H1 (cell line): ENCODE data around the gene RCBTB1. TPM values are rescaled to one million over a fixed set of nuclear protein-coding genes. Genes with fewer than 3 reads are reported as not detected.
"Not testable (repeated sequence)": the region's sequence is repeated elsewhere in the genome, so short reads cannot be mapped to it uniquely, and the experiment has no call there.

Experiments used
- CTCF ChIA-PET: fragments of 300-600 bp; sonication (Branson Sonifier 250); formaldehyde crosslinking; loops from one replicate; lab custom pipeline; 2021; ENCODE audit not compliant: partially characterized antibody; lab: Charles Lee
- POLR2A ChIA-PET: fragments of 300-600 bp; sonication (Branson Sonifier 250); formaldehyde crosslinking; loops from one replicate; lab custom pipeline; 2021; ENCODE audit warnings: inconsistent platforms; ENCODE audit not compliant: partially characterized antibody; lab: Charles Lee
- DNase-seq, 2 experiments: peaks; one replicate each; pipeline versions ENCODE4 v3.0.0 to v3.0.0-alpha.2; 2010 to 2022; ENCODE audit warnings: low spot score in 2 of 2, low read depth in 1 of 2, mixed read lengths in 1 of 2
- FAIRE-seq: peaks from 2 replicates; lab custom pipeline; 2011; peaks lifted over from hg19 to GRCh38; lab: Jason Lieb, UNC
- H2AFZ ChIP-seq: 2 replicates; pipeline ENCODE4 v1.8.1; 2012; ENCODE audit warnings: low read length, inconsistent platforms
- H2AK5ac ChIP-seq: 2 replicates; pipeline ENCODE4 v1.6.1; 2013; ENCODE audit warnings: low read depth, low read length
- H2BK120ac ChIP-seq: replicated peaks from 2 replicates; pipeline ENCODE3; 2013; ENCODE audit warnings: low read depth, low read length, inconsistent platforms
- H2BK12ac ChIP-seq: 2 replicates; pipeline ENCODE4 v1.6.1; 2013; ENCODE audit warnings: low read depth, low read length
- H2BK15ac ChIP-seq: 2 replicates; pipeline ENCODE4 v1.6.1; 2013; ENCODE audit warnings: low read length
- H2BK20ac ChIP-seq: 2 replicates; pipeline ENCODE4 v1.6.1; 2013; ENCODE audit warnings: low read length
- H2BK5ac ChIP-seq: 2 replicates; pipeline ENCODE4 v1.6.1; 2013; ENCODE audit warnings: low read depth, low read length
- H3K14ac ChIP-seq: 2 replicates; pipeline ENCODE4 v1.6.1; 2013; ENCODE audit warnings: inconsistent platforms; ENCODE audit not compliant: insufficient read length
- H3K18ac ChIP-seq: 2 replicates; pipeline ENCODE4 v1.6.1; 2013; ENCODE audit warnings: low read length; ENCODE audit errors: extremely low read depth
- H3K23ac ChIP-seq: 2 replicates; pipeline ENCODE4 v1.6.1; 2013; ENCODE audit warnings: inconsistent platforms; ENCODE audit not compliant: insufficient read length
- H3K23me2 ChIP-seq: 2 replicates; pipeline ENCODE4 v1.6.1; 2013; ENCODE audit warnings: low read depth, low read length
- H3K27ac ChIP-seq: 2 replicates; pipeline ENCODE4 v1.6.1; 2011; ENCODE audit warnings: low read depth, low read length, inconsistent platforms
- H3K27me3 ChIP-seq, 4 experiments: replicated peaks in 1 of 4; 1 replicate in 1 of 4; 2 replicates in 3 of 4; pipeline versions ENCODE4 v1.6.1 to v1.8.1; 2011 to 2013; ENCODE audit warnings: low read length in 3 of 4, mild to moderate bottlenecking in 3 of 4, inconsistent platforms in 2 of 4, mixed read lengths in 2 of 4, moderate library complexity in 1 of 4; ENCODE audit not compliant: control insufficient read depth in 3 of 4, insufficient read depth in 3 of 4; ENCODE audit errors: extremely low read depth in 1 of 4
- H3K36me3 ChIP-seq, 4 experiments: 2 replicates each; pipeline versions ENCODE4 v1.6.1 to v1.8.1; 2011 to 2013; ENCODE audit warnings: mild to moderate bottlenecking in 4 of 4, low read length in 3 of 4, moderate library complexity in 2 of 4, control low read depth in 1 of 4, inconsistent platforms in 1 of 4; ENCODE audit not compliant: insufficient read depth in 4 of 4, control insufficient read depth in 2 of 4
- H3K4ac ChIP-seq: replicated peaks from 2 replicates; pipeline ENCODE3; 2013; ENCODE audit warnings: low read length, low read depth, mixed read lengths, inconsistent platforms; ENCODE audit not compliant: insufficient read length
- H3K4me1 ChIP-seq, 4 experiments: replicated peaks in 1 of 4; 1 replicate in 1 of 4; 2 replicates in 3 of 4; pipeline versions ENCODE4 v1.6.1 to v1.8.1; 2011 to 2013; ENCODE audit warnings: low read length in 3 of 4, inconsistent platforms in 2 of 4, mixed read lengths in 1 of 4; ENCODE audit not compliant: insufficient read depth in 4 of 4, control insufficient read depth in 3 of 4
- H3K4me2 ChIP-seq, 2 experiments: 2 replicates each; pipeline versions ENCODE4 v1.6.1 to v1.8.1; 2011 to 2013; ENCODE audit warnings: low read depth in 2 of 2, low read length in 2 of 2, control low read depth in 1 of 2, inconsistent platforms in 1 of 2, mild to moderate bottlenecking in 1 of 2; ENCODE audit not compliant: insufficient read depth in 1 of 2
- H3K4me3 ChIP-seq, 4 experiments: fragments of 200-600, 300-600 bp in 1 of 4; sonication (generic), shearing (Covaris generic), sonication (Bioruptor Twin) in 1 of 4; 2 replicates each; pipeline versions ENCODE4 v1.5.1 to v1.8.1; 2011 to 2016; ENCODE audit warnings: low read length in 4 of 4, low read depth in 3 of 4, control low read depth in 2 of 4, inconsistent platforms in 2 of 4, mild to moderate bottlenecking in 2 of 4, mixed read lengths in 1 of 4, moderate library complexity in 1 of 4; ENCODE audit not compliant: insufficient read depth in 2 of 4; ENCODE audit errors: extremely low read depth in 1 of 4
- H3K56ac ChIP-seq: replicated peaks from 2 replicates; pipeline ENCODE3; 2013; ENCODE audit warnings: low read depth, mild to moderate bottlenecking, mixed read lengths, low read length, inconsistent platforms; ENCODE audit not compliant: insufficient read length
- H3K79me1 ChIP-seq: 2 replicates; pipeline ENCODE4 v1.6.1; 2013; ENCODE audit warnings: low read depth, low read length, control low read depth
- H3K79me2 ChIP-seq, 2 experiments: 2 replicates each; pipeline versions ENCODE4 v1.6.1 to v1.8.1; 2012 to 2013; ENCODE audit warnings: low read length in 2 of 2, mild to moderate bottlenecking in 2 of 2, inconsistent platforms in 1 of 2; ENCODE audit not compliant: insufficient read depth in 2 of 2, control insufficient read depth in 1 of 2
- H3K9ac ChIP-seq, 4 experiments: replicated peaks in 1 of 4; 1 replicate in 1 of 4; 2 replicates in 3 of 4; pipeline versions ENCODE4 v1.6.1 to v1.8.1; 2011 to 2013; ENCODE audit warnings: low read depth in 3 of 4, low read length in 3 of 4, control low read depth in 2 of 4, mild to moderate bottlenecking in 2 of 4, moderate library complexity in 2 of 4, inconsistent platforms in 1 of 4; ENCODE audit errors: extremely low read depth in 1 of 4
- H3K9me3 ChIP-seq, 2 experiments: 2 replicates each; pipeline versions ENCODE4 v1.6.1 to v1.8.1; 2012 to 2013; ENCODE audit warnings: mild to moderate bottlenecking in 2 of 2, moderate library complexity in 2 of 2, control low read depth in 1 of 2, inconsistent platforms in 1 of 2, low read depth in 1 of 2, low read length in 1 of 2, mixed read lengths in 1 of 2; ENCODE audit not compliant: insufficient read depth in 2 of 2
- H4K20me1 ChIP-seq, 2 experiments: replicated peaks in 1 of 2; 2 replicates each; pipeline versions ENCODE3 to v1.8.1; 2011 to 2013; ENCODE audit warnings: inconsistent platforms in 2 of 2, low read length in 2 of 2, mild to moderate bottlenecking in 1 of 2; ENCODE audit not compliant: insufficient read depth in 2 of 2, control insufficient read depth in 1 of 2
- H4K5ac ChIP-seq: 2 replicates; pipeline ENCODE4 v1.6.1; 2013; ENCODE audit warnings: low read length, low read depth, mixed read lengths, inconsistent platforms; ENCODE audit not compliant: insufficient read length
- H4K8ac ChIP-seq: 2 replicates; pipeline ENCODE4 v1.8.0; 2013; ENCODE audit warnings: mild to moderate bottlenecking, moderate library complexity, low read length, inconsistent platforms; ENCODE audit not compliant: insufficient read depth; ENCODE audit errors: extremely low read depth
- H4K91ac ChIP-seq: replicated peaks from 2 replicates; pipeline ENCODE3; 2013; ENCODE audit warnings: low read length, mixed read lengths, inconsistent platforms; ENCODE audit not compliant: insufficient read length
- WGBS, 2 experiments: shearing (Covaris generic) in 1 of 2; methylation state at CpG; one replicate each; pipeline versions ENCODE4 v1.1.6 to v1.1.7; 2013 to 2015; ENCODE audit warnings: low lambda C conversion rate in 2 of 2, mixed read lengths in 2 of 2, inconsistent platforms in 1 of 2, low coverage in 1 of 2, missing lambda C conversion rate in 1 of 2; ENCODE audit not compliant: insufficient replicate concordance in 2 of 2, insufficient coverage in 1 of 2, insufficient read length in 1 of 2; ENCODE audit errors: extremely low coverage in 1 of 2, missing lambda C conversion rate in 1 of 2; 5-methylcytosine and 5-hydroxymethylcytosine counted together
- polyA plus RNA-seq, 7 experiments: library from polyadenylated mRNA; depleted of rRNA in 3 of 7; stranded (reverse) in 5 of 7; unstranded in 2 of 7; fragments of >200 nt in 5 of 7; fragments of 200-250 nt in 2 of 7; gene quantifications; 1 replicate in 5 of 7; 2 replicates in 1 of 7; 4 replicates in 1 of 7; pipeline versions ENCODE4 v1.2.1 to v1.2.3, GENCODE V29; 2011 to 2013; ENCODE audit warnings: missing spikeins in 2 of 7, mixed read lengths in 2 of 7
- total RNA-seq: library from RNA; stranded (reverse); fragmentation: NEBNext Ultra II Directional; extraction: Animal tissue kit (Norgen Biotek cat#: 25700); gene quantifications from 2 replicates; pipeline ENCODE4 v1.2.1, GENCODE V29; 2021

The RCBTB1 gene
- total and polyA plus RNA-seq, 2 of the 8 experiments (the other 6 are each of a cell fraction or from before 2014, with no cell fraction given) = 13.7 to 29.8 TPM

DNA sequence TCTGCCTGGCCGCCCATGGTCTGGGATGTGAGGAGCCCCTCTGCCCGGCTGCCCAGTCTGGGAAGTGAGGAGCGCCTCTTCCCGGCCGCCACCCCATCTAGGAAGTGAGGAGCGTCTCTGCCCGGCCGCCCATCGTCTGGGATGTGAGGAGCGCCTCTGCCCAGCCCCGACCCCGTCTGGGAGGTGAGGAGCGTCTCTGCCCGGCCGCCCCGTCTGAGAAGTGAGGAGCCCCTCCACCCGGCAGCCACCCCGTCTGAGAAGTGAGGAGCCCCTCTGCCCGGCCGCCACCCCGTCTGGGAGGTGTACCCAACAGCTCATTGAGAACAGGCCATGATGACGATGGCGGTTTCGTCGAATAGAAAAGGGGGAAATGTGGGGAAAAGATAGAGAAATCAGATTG is 19.9 kb downstream of the RCBTB1 start:
- H2BK15ac ChIP-seq, H3K27me3 ChIP-seq, CTCF ChIA-PET, FAIRE-seq, H2AK5ac ChIP-seq, H3K4me1 ChIP-seq, H3K79me2 ChIP-seq, H4K5ac ChIP-seq, DNase-seq, H2BK120ac ChIP-seq, H3K9ac ChIP-seq, H3K14ac ChIP-seq, H2BK5ac ChIP-seq, H3K23ac ChIP-seq, H4K91ac ChIP-seq, H3K18ac ChIP-seq, H3K56ac ChIP-seq, H3K9me3 ChIP-seq, H3K4me2 ChIP-seq, H3K27ac ChIP-seq, H2BK12ac ChIP-seq, H2AFZ ChIP-seq, H3K4me3 ChIP-seq, H3K79me1 ChIP-seq, H4K8ac ChIP-seq, H4K20me1 ChIP-seq, H3K23me2 ChIP-seq, H2BK20ac ChIP-seq, H3K4ac ChIP-seq: not testable (repeated sequence)
- WGBS, 2 experiments = 95% methylated on average over 10 of the region's 25 CpGs; no CpG with 5 or more reads in 1 of the 2 experiments
- peaks cover 0 to 22% (median 2%) of the 10 kb centered on the region in 4 experiments; a peak in 6 of 8 replicates for H3K36me3 ChIP-seq
- POLR2A ChIA-PET = interaction anchor here (1.0 kb wide), 1 partner anchor 15 kb away, joined by 3 read pairs; no protein-coding TSS in a partner anchor
